ENCODE data around the gene SELENOT.

The SELENOT gene

DNA sequence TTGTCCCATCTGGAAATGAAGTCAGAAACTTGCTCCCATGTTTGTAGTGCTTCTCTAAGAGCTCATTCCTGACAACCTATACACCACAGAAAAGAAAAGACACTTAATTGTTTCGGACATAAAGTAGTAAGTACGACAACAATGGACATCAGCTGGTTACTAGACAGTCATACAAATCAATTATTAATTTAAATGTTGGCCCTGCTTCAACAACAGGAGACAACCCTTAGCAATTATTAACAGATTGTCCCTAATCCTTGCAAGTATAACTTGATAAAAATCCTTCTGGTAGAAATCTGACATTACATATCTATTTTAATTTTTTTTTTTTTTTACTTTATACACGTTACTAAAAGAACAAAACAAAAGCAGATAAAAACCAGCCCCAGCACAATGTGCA lies 70.8 kb downstream of the SELENOT start:
- DNase-seq: no peak

DNA sequence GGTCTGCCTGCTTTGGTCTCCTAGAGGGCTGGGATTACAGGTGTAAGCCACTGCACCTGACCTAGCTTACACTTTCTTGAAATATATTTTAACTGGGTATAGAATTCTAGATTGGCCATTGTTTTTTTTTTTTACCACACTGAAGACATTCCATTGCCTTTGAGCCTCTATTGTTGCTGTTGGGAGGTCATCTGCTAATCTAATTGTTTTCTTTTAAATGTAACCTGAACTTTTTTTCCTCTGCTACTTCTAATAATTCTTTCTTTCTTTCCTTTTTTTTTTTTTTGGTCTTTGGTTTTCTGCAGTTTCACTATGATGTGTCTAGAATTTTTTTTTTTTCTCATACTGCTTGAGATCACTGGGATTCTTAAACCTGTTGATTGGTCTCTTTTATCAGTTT lies 72.5 kb downstream of the SELENOT start:
- no peak for DNase-seq

Data from activated gamma-delta T cell treated with Interleukin-2 at 50 U/mL for 16 hours (primary cell).